DND-41 (cell line): ENCODE data around the gene FCER1G.

Experiments used
- ATAC-seq: fragments of 200-7000 bp; cut with Tn5 transposase; 3 replicates; pipeline ENCODE4 v1.9.1; 2021; ENCODE audit warnings: low read depth; ENCODE audit not compliant: insufficient read depth
- DNase-seq: peaks from one replicate; pipeline ENCODE4 v3.0.0-alpha.2; 2020
- H2AFZ ChIP-seq: 2 replicates; pipeline ENCODE4 v1.6.0; 2012; ENCODE audit warnings: low read depth, low read length
- H3K27ac ChIP-seq: 2 replicates; pipeline ENCODE4 v1.5.1; 2012; ENCODE audit warnings: low read length, inconsistent platforms
- H3K27me3 ChIP-seq: fragments of 200-600 bp; sonication (generic); 2 replicates; pipeline ENCODE4 v1.6.0; 2012; ENCODE audit warnings: low read length, mild to moderate bottlenecking, inconsistent platforms; ENCODE audit not compliant: insufficient read depth, poor library complexity
- H3K36me3 ChIP-seq: 2 replicates; pipeline ENCODE4 v1.5.1; 2012; ENCODE audit warnings: low read length, inconsistent platforms; ENCODE audit not compliant: insufficient read depth
- H3K4me1 ChIP-seq: 2 replicates; pipeline ENCODE4 v1.5.1; 2012; ENCODE audit warnings: mild to moderate bottlenecking, low read length; ENCODE audit not compliant: insufficient read depth
- H3K4me2 ChIP-seq: 2 replicates; pipeline ENCODE4 v1.6.0; 2012; ENCODE audit warnings: mild to moderate bottlenecking, moderate library complexity, low read length, inconsistent platforms; ENCODE audit not compliant: insufficient read depth
- H3K4me3 ChIP-seq, 2 experiments: fragments of 200-600 bp in 1 of 2; shearing (Covaris generic) in 1 of 2; 2 replicates each; pipeline ENCODE4 v1.5.1; 2012 to 2016; ENCODE audit warnings: inconsistent platforms in 2 of 2, low read length in 2 of 2, mild to moderate bottlenecking in 2 of 2, low read depth in 1 of 2, moderate library complexity in 1 of 2
- H3K79me2 ChIP-seq: 2 replicates; pipeline ENCODE4 v1.6.0; 2012; ENCODE audit warnings: low read length, inconsistent platforms; ENCODE audit not compliant: insufficient read depth
- H3K9ac ChIP-seq: 2 replicates; pipeline ENCODE4 v1.6.0; 2012; ENCODE audit warnings: low read depth, mild to moderate bottlenecking, inconsistent platforms, low read length, moderate library complexity
- H3K9me3 ChIP-seq: 2 replicates; pipeline ENCODE4 v1.5.1; 2012; ENCODE audit warnings: low read length, moderate library complexity, mild to moderate bottlenecking, inconsistent platforms; ENCODE audit not compliant: insufficient read depth, severe bottlenecking
- H4K20me1 ChIP-seq: 2 replicates; pipeline ENCODE4 v1.6.0; 2012; ENCODE audit warnings: low read length; ENCODE audit not compliant: insufficient read depth
- CTCF ChIP-seq: IDR thresholded peaks from 2 replicates; pipeline ENCODE4 v1.5.1; 2012; ENCODE audit warnings: borderline replicate concordance, low read length, moderate library complexity, mild to moderate bottlenecking; ENCODE audit not compliant: poor library complexity, severe bottlenecking; ENCODE audit errors: extremely low read depth
- EZH2 ChIP-seq: IDR thresholded peaks from 3 replicates; pipeline ENCODE4 v1.6.1; 2012; ENCODE audit warnings: borderline replicate concordance, low read depth, mild to moderate bottlenecking, moderate library complexity, low read length, inconsistent platforms; ENCODE audit not compliant: severe bottlenecking

Gene FCER1G

GRCh38 chr1:161225534-161226319 is 10.6 kb downstream of the FCER1G start, which contains the start of gene TOMM40L:
Gene TOMM40L, plus strand, starts transcription at chr1:161226060. Its CDS starts 430 bp downstream, at chr1:161226490.
- TF ChIP-seq EZH2 (no peak), CTCF (peak; percentile 82)
- Histone ChIP-seq H3K27me3 (no peaks in the 10 kb centered on the region), H2AFZ (peak within 1 kb of the TSS; percentile 98), H3K9me3 (no peaks in the 10 kb centered on the region), H3K4me1 (peaks cover 27% of the 10 kb centered on the region), H3K36me3 (peaks cover 24% of the 10 kb centered on the region), H3K4me2 (peak within 1 kb of the TSS; percentile 93), H3K9ac (peak within 1 kb of the TSS; percentile 70), H3K4me3 (peak within 1 kb of the TSS; percentile 72 to 89), H4K20me1 (0 out of 2 replicates have a peak, but pooled peaks cover under 1% of the 10 kb centered on the region), H3K27ac (peak within 1 kb of the TSS; percentile 88), H3K79me2 (peaks cover 13% of the 10 kb centered on the region)
- ATAC-seq (peak; percentile 93), DNase-seq (peak; percentile 95)

GRCh38 chr1:161226320-161226711 is 11.2 kb downstream of the FCER1G start:
- Histone ChIP-seq H3K27me3 (no peaks in the 10 kb centered on the region), H4K20me1 (0 out of 2 replicates have a peak, but pooled peaks cover 3% of the 10 kb centered on the region), H3K79me2 (peaks cover 13% of the 10 kb centered on the region), H3K9me3 (no peaks in the 10 kb centered on the region), H3K36me3 (peaks cover 24% of the 10 kb centered on the region), H3K27ac (peak overlapping the region; percentile 88), H3K9ac (peak overlapping the region; percentile 70), H3K4me2 (peak overlapping the region; percentile 93), H2AFZ (peak overlapping the region; percentile 98), H3K4me3 (peak overlapping the region; percentile 72 to 89), H3K4me1 (peaks cover 27% of the 10 kb centered on the region)
- no peak for ATAC-seq
- TF ChIP-seq CTCF (no peak), EZH2 (no peak)
- DNase-seq, result no peak

- H3K4me3 ChIP-seq, result peak overlapping the region; percentile 72 to 89; a peak in 3 of 4 replicates
- H3K9me3 ChIP-seq, result no peaks in the 10 kb centered on the region
- TF ChIP-seq EZH2, result no peak
- no peak for TF ChIP-seq CTCF
- H3K4me1 ChIP-seq, result peaks cover 27% of the 10 kb centered on the region
- H3K27ac ChIP-seq, result peak overlapping the region; percentile 88
- H4K20me1 ChIP-seq, result 0 out of 2 replicates have a peak, but pooled peaks cover 3% of the 10 kb centered on the region
- peak overlapping the region; percentile 98 for H2AFZ ChIP-seq
- peaks cover 24% of the 10 kb centered on the region for H3K36me3 ChIP-seq
- ATAC-seq (no peak), DNase-seq (no peak)
- peak overlapping the region; percentile 70 for H3K9ac ChIP-seq
- H3K79me2 ChIP-seq, result peaks cover 13% of the 10 kb centered on the region
- no peaks in the 10 kb centered on the region for H3K27me3 ChIP-seq
- H3K4me2 ChIP-seq, result peak overlapping the region; percentile 93
These were observed 11.7 kb downstream of the FCER1G start for GRCh38 chr1:161226759-161227158.
